ENCODE results near the gene MPPED1. TPM values are rescaled to one million over a fixed set of nuclear protein-coding genes. Genes with fewer than 3 reads are reported as not detected.

The MPPED1 gene
- total RNA-seq, 1 donor from 2014 or later = not detected

GRCh38 chr22:43537019-43537585 lies 125.3 kb downstream of the MPPED1 start:
- Histone ChIP-seq H3K9me3 (replicated peaks) (peaks cover 11% of the 10 kb centered on the region), H3K27ac (replicated peaks) (no peak overlapping the region), H3K4me1 (no peaks in the 10 kb centered on the region), H3K4me3 (no peak overlapping the region), H3K27me3 (ENCODE audit: low read depth) (peaks cover 13% of the 10 kb centered on the region), H3K36me3 (peaks cover 7% of the 10 kb centered on the region)
- DNase-seq = no peak
- intact Hi-C loops (cut with micrococcal nuclease) = no loop called here
- TF ChIP-seq, protein P1, sequence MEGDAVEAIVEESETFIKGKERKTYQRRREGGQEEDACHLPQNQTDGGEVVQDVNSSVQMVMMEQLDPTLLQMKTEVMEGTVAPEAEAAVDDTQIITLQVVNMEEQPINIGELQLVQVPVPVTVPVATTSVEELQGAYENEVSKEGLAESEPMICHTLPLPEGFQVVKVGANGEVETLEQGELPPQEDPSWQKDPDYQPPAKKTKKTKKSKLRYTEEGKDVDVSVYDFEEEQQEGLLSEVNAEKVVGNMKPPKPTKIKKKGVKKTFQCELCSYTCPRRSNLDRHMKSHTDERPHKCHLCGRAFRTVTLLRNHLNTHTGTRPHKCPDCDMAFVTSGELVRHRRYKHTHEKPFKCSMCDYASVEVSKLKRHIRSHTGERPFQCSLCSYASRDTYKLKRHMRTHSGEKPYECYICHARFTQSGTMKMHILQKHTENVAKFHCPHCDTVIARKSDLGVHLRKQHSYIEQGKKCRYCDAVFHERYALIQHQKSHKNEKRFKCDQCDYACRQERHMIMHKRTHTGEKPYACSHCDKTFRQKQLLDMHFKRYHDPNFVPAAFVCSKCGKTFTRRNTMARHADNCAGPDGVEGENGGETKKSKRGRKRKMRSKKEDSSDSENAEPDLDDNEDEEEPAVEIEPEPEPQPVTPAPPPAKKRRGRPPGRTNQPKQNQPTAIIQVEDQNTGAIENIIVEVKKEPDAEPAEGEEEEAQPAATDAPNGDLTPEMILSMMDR (IDR thresholded peaks at IDR 0.05; ENCODE audit: borderline replicate concordance) = no peak

DNA sequence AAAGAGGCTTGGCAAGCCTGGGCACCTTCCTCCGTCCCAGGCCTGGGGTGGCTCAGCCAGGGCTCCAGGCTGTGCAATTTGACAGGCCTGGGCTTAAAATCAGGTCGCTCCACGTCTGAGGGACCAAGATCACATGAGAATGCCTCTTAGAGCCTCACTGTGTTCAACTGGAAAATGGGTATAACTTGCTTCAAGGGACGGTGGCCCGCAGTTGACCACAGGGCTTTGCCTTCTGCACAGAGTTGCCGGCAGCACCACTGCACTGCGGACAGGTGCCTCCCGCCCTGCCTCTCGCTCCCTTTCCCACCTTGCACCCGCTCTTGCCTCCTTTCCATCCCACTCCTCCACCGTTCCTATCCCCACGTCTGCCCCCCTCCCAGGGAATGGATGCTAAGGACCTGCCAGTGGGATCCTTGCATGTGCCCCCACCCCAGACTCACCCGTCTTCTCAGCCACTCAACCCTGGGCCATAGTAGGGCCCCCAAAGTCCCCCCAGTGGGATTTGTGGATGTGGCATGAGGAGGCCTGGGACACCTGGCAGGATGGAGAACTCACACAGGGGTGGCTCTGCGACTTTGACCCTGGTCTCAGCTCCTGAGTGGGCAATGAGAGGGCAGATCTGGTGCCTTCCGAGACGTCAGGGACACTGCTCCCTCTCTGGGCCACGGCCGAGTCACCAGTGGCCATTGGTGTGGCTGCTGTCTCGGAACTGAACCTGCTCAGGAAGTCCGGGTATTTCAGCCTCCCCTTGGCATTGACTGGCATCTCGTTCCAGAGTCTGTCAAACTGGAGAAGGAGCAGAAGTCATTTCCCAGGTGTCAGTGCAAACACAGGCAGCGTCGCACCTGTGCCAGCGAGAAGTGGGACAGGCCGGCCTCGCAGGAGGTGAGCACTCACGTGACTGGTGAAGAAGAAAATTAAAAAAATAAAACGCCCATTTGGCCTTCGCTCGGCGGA lies 128.0 kb downstream of the MPPED1 start:
- intact Hi-C loops (cut with micrococcal nuclease) = no loop called here
- no peak overlapping the region for H3K27ac ChIP-seq (replicated peaks)
- no peak for DNase-seq
- H3K9me3 ChIP-seq (replicated peaks) = peaks cover 11% of the 10 kb centered on the region
- peaks cover 7% of the 10 kb centered on the region for H3K36me3 ChIP-seq
- H3K4me1 ChIP-seq = no peaks in the 10 kb centered on the region
- TF ChIP-seq, protein P1 (IDR thresholded peaks at IDR 0.05; ENCODE audit: borderline replicate concordance) = no peak
- H3K27me3 ChIP-seq (ENCODE audit: low read depth) = peaks cover 30% of the 10 kb centered on the region
- H3K4me3 ChIP-seq = no peak overlapping the region

DNA sequence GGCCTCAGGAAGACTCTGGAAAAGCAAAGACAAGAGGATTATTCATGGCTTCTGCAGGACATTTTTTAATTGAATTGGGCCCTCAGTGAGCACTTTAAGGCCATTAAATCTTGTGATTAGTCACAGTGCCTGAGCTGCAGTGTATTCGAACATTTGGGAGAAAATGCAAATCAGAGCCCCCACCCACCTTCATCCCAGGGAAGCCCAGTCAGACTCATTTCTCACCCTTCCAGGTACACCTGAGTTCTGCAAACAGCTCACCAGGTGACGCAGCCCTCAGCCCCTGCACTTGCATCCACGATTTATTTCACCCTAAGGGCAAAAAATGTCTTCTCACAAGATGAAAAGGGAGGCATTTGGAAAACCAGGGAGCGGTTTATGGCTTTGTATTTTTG lies 128.7 kb downstream of the MPPED1 start:
- Histone ChIP-seq H3K36me3 (peaks cover 7% of the 10 kb centered on the region), H3K27ac (replicated peaks) (no peak overlapping the region), H3K4me3 (no peak overlapping the region), H3K27me3 (ENCODE audit: low read depth) (peaks cover 30% of the 10 kb centered on the region), H3K4me1 (no peaks in the 10 kb centered on the region), H3K9me3 (replicated peaks) (peaks cover 11% of the 10 kb centered on the region)
- no peak for DNase-seq
- TF ChIP-seq, protein P1 (IDR thresholded peaks at IDR 0.05; ENCODE audit: borderline replicate concordance) = no peak
- intact Hi-C loops (cut with micrococcal nuclease) = no loop called here

DNA sequence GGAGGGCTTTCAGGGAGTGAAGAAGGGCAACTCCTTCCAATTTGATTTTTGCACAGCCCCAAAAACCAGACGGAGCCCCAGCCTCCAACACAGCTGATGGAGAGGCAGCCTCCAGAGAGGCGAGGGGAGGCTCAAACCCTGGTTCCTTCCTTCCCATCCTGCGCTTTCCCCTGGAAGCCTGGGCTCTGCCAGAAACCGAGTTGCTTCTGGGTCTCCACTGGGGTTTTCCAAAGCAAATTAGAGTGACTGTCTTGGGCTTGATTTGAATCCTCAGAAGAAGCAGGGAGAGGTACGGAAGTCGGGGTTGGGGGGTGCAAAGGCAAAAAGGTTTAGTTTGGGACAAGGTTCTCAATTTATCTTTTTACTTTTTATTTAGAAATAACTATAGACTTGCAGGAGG lies 129.2 kb downstream of the MPPED1 start:
- peaks cover 7% of the 10 kb centered on the region for H3K36me3 ChIP-seq
- intact Hi-C loops (cut with micrococcal nuclease) = no loop called here
- peaks cover 30% of the 10 kb centered on the region for H3K27me3 ChIP-seq (ENCODE audit: low read depth)
- TF ChIP-seq, protein P1 (IDR thresholded peaks at IDR 0.05; ENCODE audit: borderline replicate concordance) = no peak
- H3K9me3 ChIP-seq (replicated peaks) = peaks cover 11% of the 10 kb centered on the region
- H3K4me1 ChIP-seq = no peaks in the 10 kb centered on the region
- no peak for DNase-seq
- H3K4me3 ChIP-seq = no peak overlapping the region
- H3K27ac ChIP-seq (replicated peaks) = no peak overlapping the region

- Histone ChIP-seq H3K27me3 (ENCODE audit: low read depth) (peaks cover 30% of the 10 kb centered on the region), H3K4me3 (no peak overlapping the region), H3K9me3 (replicated peaks) (peaks cover 8% of the 10 kb centered on the region), H3K36me3 (peaks cover 5% of the 10 kb centered on the region), H3K4me1 (no peaks in the 10 kb centered on the region), H3K27ac (replicated peaks) (no peak overlapping the region)
- intact Hi-C loops (cut with micrococcal nuclease) = no loop called here
- TF ChIP-seq, protein P1 (IDR thresholded peaks at IDR 0.05; ENCODE audit: borderline replicate concordance) = no peak
- DNase-seq = no peak
Observed at GRCh38 chr22:43541462-43542407, 129.9 kb downstream of the MPPED1 start.

Measured in left ventricle myocardium inferior (tissue), 1 donor.